Liver (tissue), 9 donors: ENCODE data around the gene AHNAK2. TPM values are rescaled to one million over a fixed set of nuclear protein-coding genes. Genes with fewer than 3 reads are reported as not detected.

Experiments
- DNase-seq: peaks from one replicate; pipeline ENCODE4 v3.0.0-alpha.2; 2017; ENCODE audit warnings: low spot score
- H3K27ac ChIP-seq, 2 donors: one replicate each; pipeline ENCODE4 v1.7.0; 2013; ENCODE audit warnings: inconsistent platforms in 2 of 2, low read length in 2 of 2, control low read depth in 1 of 2, low read depth in 1 of 2, mild to moderate bottlenecking in 1 of 2
- H3K27me3 ChIP-seq, 4 donors: one replicate each; pipeline versions ENCODE4 v1.6.1 to v1.7.0; 2013; ENCODE audit warnings: low read length in 3 of 4, inconsistent platforms in 1 of 4, mild to moderate bottlenecking in 1 of 4, moderate library complexity in 1 of 4; ENCODE audit not compliant: control insufficient read depth in 4 of 4, insufficient read depth in 4 of 4
- H3K36me3 ChIP-seq, 4 donors: one replicate each; pipeline versions ENCODE4 v1.6.1 to v1.7.0; 2013; ENCODE audit warnings: low read length in 3 of 4, mild to moderate bottlenecking in 3 of 4, low read depth in 1 of 4, moderate library complexity in 1 of 4; ENCODE audit not compliant: control insufficient read depth in 4 of 4, insufficient read depth in 3 of 4
- H3K4me1 ChIP-seq, 4 donors: one replicate each; pipeline versions ENCODE4 v1.6.1 to v1.7.0; 2013; ENCODE audit warnings: low read length in 3 of 4, mild to moderate bottlenecking in 3 of 4, moderate library complexity in 1 of 4; ENCODE audit not compliant: control insufficient read depth in 4 of 4, insufficient read depth in 4 of 4
- H3K4me3 ChIP-seq, 3 donors: one replicate each; pipeline versions ENCODE4 v1.6.1 to v1.7.0; 2013; ENCODE audit warnings: low read length in 3 of 3, control low read depth in 1 of 3, low read depth in 1 of 3, mild to moderate bottlenecking in 1 of 3
- H3K9ac ChIP-seq, 2 donors: one replicate each; pipeline ENCODE4 v1.7.0; 2013; ENCODE audit warnings: low read length in 2 of 2, mild to moderate bottlenecking in 2 of 2, moderate library complexity in 2 of 2, control low read depth in 1 of 2, low read depth in 1 of 2
- H3K9me3 ChIP-seq, 4 donors: one replicate each; pipeline versions ENCODE4 v1.6.1 to v1.7.0; 2013; ENCODE audit warnings: low read length in 3 of 4; ENCODE audit not compliant: control insufficient read depth in 4 of 4
- CTCF ChIP-seq: fragments of 150-350 bp; IDR thresholded peaks from 2 replicates; pipeline ENCODE4 v1.5.1; 2017; ENCODE audit warnings: improper control_type of control experiment, low read depth, low read length; ENCODE audit not compliant: missing input control
- EGR1 ChIP-seq, 2 donors: IDR thresholded peaks; 2 replicates each; pipeline ENCODE4 v1.6.1; 2016 to 2018; ENCODE audit warnings: antibody characterized with exemption in 2 of 2, low read depth in 2 of 2
- GABPA ChIP-seq, 2 donors: IDR thresholded peaks in 1 of 2; conservative IDR thresholded peaks in 1 of 2; 2 replicates each; pipeline ENCODE4 v1.6.1; 2016; ENCODE audit warnings: antibody characterized with exemption in 2 of 2, mild to moderate bottlenecking in 1 of 2, moderate library complexity in 1 of 2
- HNF4A ChIP-seq, 2 donors: conservative IDR thresholded peaks; 2 replicates each; pipeline ENCODE4 v1.6.1; 2016; ENCODE audit warnings: antibody characterized with exemption in 2 of 2, mild to moderate bottlenecking in 2 of 2
- HNF4G ChIP-seq: IDR thresholded peaks from 2 replicates; pipeline ENCODE4 v1.6.1; 2016; ENCODE audit warnings: antibody characterized with exemption
- RAD21 ChIP-seq, 2 donors: IDR thresholded peaks; 2 replicates each; pipeline ENCODE4 v1.6.1; 2016; ENCODE audit warnings: antibody characterized with exemption in 2 of 2, mild to moderate bottlenecking in 2 of 2
- REST ChIP-seq: IDR thresholded peaks from 2 replicates; pipeline ENCODE4 v1.6.1; 2016; ENCODE audit warnings: antibody characterized with exemption, mild to moderate bottlenecking
- RXRA ChIP-seq, 2 donors: IDR thresholded peaks; 2 replicates each; pipeline ENCODE4 v1.6.1; 2017 to 2018; ENCODE audit warnings: antibody characterized with exemption in 2 of 2, mild to moderate bottlenecking in 1 of 2
- TAF1 ChIP-seq: conservative IDR thresholded peaks from 2 replicates; pipeline ENCODE4 v1.6.1; 2016; ENCODE audit warnings: antibody characterized with exemption, mild to moderate bottlenecking
- YY1 ChIP-seq: IDR thresholded peaks from 2 replicates; pipeline ENCODE4 v1.6.1; 2016; ENCODE audit warnings: antibody characterized with exemption, mild to moderate bottlenecking
- WGBS: extraction: QIAGEN DNeasy Blood & Tissue Kit; methylation state at CpG from one replicate; pipeline ENCODE4 v1.1.7; 2013; 5-methylcytosine and 5-hydroxymethylcytosine counted together
- polyA plus RNA-seq, 2 donors: library from polyadenylated mRNA; stranded (reverse) in 1 of 2; unstranded in 1 of 2; fragments of 200-250 nt in 1 of 2; fragments of >200 nt in 1 of 2; fragmentation: Nextera tagmentation in 1 of 2; extraction: Ambion mirVana in 1 of 2; gene quantifications; one replicate each; pipeline versions ENCODE4 v1.2.1 to v1.2.3, GENCODE V29; 2013 to 2015
- total RNA-seq, 2 donors: library from RNA; depleted of rRNA; stranded (reverse); fragments of >200 nt; gene quantifications; one replicate each; pipeline ENCODE4 v1.2.3, GENCODE V29; 2014
- TF ChIP-seq, protein P1 (sequence below): IDR thresholded peaks from 2 replicates; pipeline ENCODE4 v1.6.1; 2016; ENCODE audit warnings: antibody characterized with exemption
- donor health status: healthy.
- donor health status: healthy.
- donor health status: healthy.
- donor health status: healthy.
- donor health status: healthy.

Gene AHNAK2
- total and polyA plus RNA-seq, 4 donors, result 0.05 to 2.6 (median 1.2) TPM

DNA sequence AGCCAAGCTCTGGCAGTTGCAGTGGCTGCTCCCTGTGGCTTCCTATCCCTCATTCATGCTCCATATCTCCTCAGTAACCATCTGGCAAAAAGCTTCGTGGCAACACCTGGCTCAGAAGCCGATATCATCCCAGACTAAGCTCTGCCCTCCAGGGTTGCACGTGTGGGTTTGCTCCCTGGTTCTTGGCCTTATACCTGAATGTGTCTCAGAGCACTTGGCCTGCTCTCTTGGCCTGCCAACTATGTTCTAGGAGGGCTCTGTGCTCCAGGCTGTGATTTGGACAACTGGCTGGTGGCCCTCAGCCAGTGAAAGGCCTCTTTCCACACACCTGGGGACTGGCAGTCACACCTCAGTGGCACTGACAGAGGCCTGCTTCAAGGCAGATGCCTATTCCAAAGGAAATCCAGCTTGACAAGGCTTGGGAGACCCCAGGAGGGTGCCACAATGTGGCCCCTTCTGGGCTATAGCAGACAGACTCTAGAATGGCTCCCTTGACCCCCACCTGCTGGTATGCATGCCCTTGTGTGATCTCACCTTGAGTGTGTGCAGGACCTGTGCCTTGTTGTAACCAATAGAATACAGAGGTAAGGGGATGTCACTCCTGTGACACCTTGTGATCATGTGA lies 43.0 kb downstream of the AHNAK2 start:
- DNase-seq, result no peak
- H3K4me3 ChIP-seq, result no peak overlapping the region
- no peaks in the 10 kb centered on the region for H3K9me3 ChIP-seq
- H3K27ac ChIP-seq, result no peak overlapping the region
- H3K27me3 ChIP-seq, result peaks cover 0 to 3% (median 0%) of the 10 kb centered on the region in 4 donors
- H3K4me1 ChIP-seq, result peaks cover 0 to 6% (median 3%) of the 10 kb centered on the region in 4 donors
- H3K36me3 ChIP-seq, result no peaks in the 10 kb centered on the region
- no peak overlapping the region for H3K9ac ChIP-seq
- TF ChIP-seq, protein P1, sequence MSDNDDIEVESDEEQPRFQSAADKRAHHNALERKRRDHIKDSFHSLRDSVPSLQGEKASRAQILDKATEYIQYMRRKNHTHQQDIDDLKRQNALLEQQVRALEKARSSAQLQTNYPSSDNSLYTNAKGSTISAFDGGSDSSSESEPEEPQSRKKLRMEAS, result no peak
- TF ChIP-seq RAD21 (IDR thresholded peaks at IDR 0.05), result no peak
- WGBS, result 82% methylated on average over 3 of the region's 3 CpGs

DNA sequence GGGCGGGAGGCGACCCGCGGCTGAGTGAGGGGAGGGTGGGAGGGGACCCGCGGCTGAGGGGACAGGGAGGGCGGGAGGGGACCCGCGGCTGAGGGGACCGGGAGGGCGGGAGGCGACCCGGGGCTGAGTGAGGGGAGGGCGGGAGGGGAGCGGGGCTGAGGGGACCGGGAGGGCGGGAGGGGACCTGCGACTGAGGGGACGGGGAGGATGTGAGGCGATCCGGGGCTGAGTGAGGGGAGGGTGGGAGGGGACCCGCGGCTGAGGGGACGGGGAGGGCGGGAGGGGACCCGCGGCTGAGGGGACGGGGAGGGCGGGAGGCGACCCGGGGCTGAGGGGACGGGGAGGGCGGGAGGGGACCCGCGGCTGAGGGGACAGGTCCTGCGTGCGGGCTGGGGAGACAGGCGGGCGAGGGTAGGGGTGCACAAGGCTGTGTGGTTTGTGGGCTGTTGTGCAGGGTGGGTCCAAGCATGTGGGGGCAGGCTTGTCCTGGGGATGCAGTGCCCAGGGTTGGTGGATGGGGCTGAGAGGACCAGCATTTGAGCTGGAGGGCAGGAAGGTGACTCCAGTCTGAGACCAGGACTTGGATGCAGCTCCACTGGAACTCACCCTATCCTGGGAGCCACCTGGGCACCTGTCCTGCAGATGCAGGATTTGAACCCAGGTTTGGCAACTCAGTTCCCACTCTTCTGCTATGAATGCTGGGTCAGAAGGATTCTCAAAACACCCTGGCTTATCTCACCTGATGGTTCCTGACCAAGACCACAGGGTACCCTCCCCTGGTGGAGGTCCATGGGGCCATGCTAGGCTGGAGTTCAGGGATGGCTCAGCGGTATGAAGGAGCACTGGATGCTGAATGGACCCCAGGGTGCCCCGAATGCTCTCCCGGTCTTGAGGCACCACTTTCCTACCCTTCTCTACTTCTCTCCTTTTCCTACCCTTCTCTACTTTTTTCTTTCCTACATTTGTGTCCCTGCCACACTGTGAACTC lies 44.1 kb downstream of the AHNAK2 start:
- H3K27ac ChIP-seq, result no peak overlapping the region
- no peak for DNase-seq

GRCh38 chr14:104932676-104933631 lies 45.2 kb downstream of the AHNAK2 start:
- no peaks in the 10 kb centered on the region for H3K36me3 ChIP-seq
- peaks cover 0 to 6% (median 3%) of the 10 kb centered on the region in 4 donors for H3K4me1 ChIP-seq
- peaks cover 0 to 3% (median 0%) of the 10 kb centered on the region in 4 donors for H3K27me3 ChIP-seq
- no peak overlapping the region for H3K9ac ChIP-seq
- no peaks in the 10 kb centered on the region for H3K9me3 ChIP-seq
- DNase-seq, result peak; percentile 81
- no peak for TF ChIP-seq HNF4G
- TF ChIP-seq GABPA (IDR thresholded peaks at IDR 0.05 in 1 of 2, conservative IDR thresholded peaks at IDR 0.05 in 1 of 2), result no peak
- TF ChIP-seq CTCF, result peak; percentile 74
- peak in 1 of 2 donors; percentile 66 for TF ChIP-seq RAD21 (IDR thresholded peaks at IDR 0.05)
- TF ChIP-seq REST, result no peak
- TF ChIP-seq YY1, result no peak
- no peak for TF ChIP-seq EGR1 (IDR thresholded peaks at IDR 0.05; ENCODE audit: low read depth in 2 of 2)
- H3K4me3 ChIP-seq, result peak overlapping the region in 1 of 3 donors; percentile 66
- no peak overlapping the region for H3K27ac ChIP-seq
- 9% methylated on average over 100 of the region's 100 CpGs for WGBS

More for the DNA sequence above, 44.1 kb downstream of the AHNAK2 start:
- no peaks in the 10 kb centered on the region for H3K36me3 ChIP-seq
- no peaks in the 10 kb centered on the region for H3K9me3 ChIP-seq
- peaks cover 0 to 3% (median 0%) of the 10 kb centered on the region in 4 donors for H3K27me3 ChIP-seq
- H3K4me3 ChIP-seq, result peak overlapping the region in 1 of 3 donors; percentile 66
- WGBS, result 15% methylated on average over 42 of the region's 42 CpGs
- TF ChIP-seq HNF4A (conservative IDR thresholded peaks at IDR 0.05), result no peak
- TF ChIP-seq TAF1, result no peak
- TF ChIP-seq RAD21 (IDR thresholded peaks at IDR 0.05), result no peak
- no peak for TF ChIP-seq EGR1 (IDR thresholded peaks at IDR 0.05; ENCODE audit: low read depth in 2 of 2)
- no peak for TF ChIP-seq RXRA (IDR thresholded peaks at IDR 0.05)
- TF ChIP-seq HNF4G, result no peak
- no peak overlapping the region for H3K9ac ChIP-seq
- peaks cover 0 to 6% (median 3%) of the 10 kb centered on the region in 4 donors for H3K4me1 ChIP-seq
